ENCODE measurements around the gene EFNA5. TPM values are rescaled to one million over a fixed set of nuclear protein-coding genes. Genes with fewer than 3 reads are reported as not detected.

The EFNA5 gene
- total RNA-seq, 1 donor from 2014 or later = 38.9 TPM

DNA sequence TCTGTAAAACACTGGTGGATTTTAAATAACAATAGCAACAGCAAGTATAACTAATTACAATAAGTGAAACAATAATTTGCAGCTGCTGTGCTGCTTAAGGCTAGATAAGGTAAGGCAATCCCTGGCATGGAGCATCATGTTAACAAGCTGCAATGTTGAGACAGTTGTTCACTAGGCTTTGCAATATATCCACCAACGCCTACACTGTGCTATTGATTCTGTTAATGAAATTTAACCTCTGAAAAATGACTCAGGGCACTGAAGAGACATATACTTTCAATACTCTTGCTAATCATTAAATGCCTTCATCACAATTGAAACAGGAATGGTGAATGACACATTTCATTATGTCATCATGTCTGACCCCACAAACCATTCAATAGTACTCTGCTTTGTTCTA lies 255.0 kb downstream of the EFNA5 start:
- no peaks in the 10 kb centered on the region for H3K27me3 Mint-ChIP-seq (ENCODE audit: low read depth)
- H3K9me3 Mint-ChIP-seq (ENCODE audit: low read depth) = peaks cover 2% of the 10 kb centered on the region
- H3K27ac Mint-ChIP-seq (ENCODE audit: unreplicated experiment) = no peak overlapping the region
- TF ChIP-seq, protein P1, sequence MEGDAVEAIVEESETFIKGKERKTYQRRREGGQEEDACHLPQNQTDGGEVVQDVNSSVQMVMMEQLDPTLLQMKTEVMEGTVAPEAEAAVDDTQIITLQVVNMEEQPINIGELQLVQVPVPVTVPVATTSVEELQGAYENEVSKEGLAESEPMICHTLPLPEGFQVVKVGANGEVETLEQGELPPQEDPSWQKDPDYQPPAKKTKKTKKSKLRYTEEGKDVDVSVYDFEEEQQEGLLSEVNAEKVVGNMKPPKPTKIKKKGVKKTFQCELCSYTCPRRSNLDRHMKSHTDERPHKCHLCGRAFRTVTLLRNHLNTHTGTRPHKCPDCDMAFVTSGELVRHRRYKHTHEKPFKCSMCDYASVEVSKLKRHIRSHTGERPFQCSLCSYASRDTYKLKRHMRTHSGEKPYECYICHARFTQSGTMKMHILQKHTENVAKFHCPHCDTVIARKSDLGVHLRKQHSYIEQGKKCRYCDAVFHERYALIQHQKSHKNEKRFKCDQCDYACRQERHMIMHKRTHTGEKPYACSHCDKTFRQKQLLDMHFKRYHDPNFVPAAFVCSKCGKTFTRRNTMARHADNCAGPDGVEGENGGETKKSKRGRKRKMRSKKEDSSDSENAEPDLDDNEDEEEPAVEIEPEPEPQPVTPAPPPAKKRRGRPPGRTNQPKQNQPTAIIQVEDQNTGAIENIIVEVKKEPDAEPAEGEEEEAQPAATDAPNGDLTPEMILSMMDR (IDR thresholded peaks at IDR 0.05) = no peak
- H3K4me1 Mint-ChIP-seq (ENCODE audit: low read depth) = peaks cover 19% of the 10 kb centered on the region
- H3K4me3 Mint-ChIP-seq (ENCODE audit: unreplicated experiment) = no peak overlapping the region
- H3K36me3 Mint-ChIP-seq (ENCODE audit: low read depth) = peaks cover 3% of the 10 kb centered on the region
- DNase-seq (ENCODE audit: low spot score) = no peak

DNA sequence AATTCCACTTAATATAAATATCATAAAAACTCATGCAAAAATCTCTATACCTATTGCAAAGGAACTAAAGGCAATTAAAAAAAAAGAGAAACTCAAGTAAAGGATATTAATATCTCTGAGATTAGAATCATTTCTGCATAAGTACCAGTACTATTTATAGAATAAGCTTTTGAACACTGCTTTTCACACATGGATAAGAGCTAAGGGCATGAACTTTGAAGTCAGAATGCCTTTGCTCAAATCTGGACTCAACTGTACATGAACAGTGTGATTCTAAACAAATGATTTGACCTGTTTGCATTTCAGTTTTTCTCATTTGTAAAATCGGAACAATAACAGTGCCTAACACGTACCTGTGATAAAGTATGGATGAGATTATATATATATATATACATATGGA lies 255.9 kb downstream of the EFNA5 start:
- Mint-ChIP-seq H3K4me3 (ENCODE audit: unreplicated experiment) (no peak overlapping the region), H3K27me3 (ENCODE audit: low read depth) (no peaks in the 10 kb centered on the region), H3K27ac (ENCODE audit: unreplicated experiment) (no peak overlapping the region), H3K4me1 (ENCODE audit: low read depth) (peaks cover 19% of the 10 kb centered on the region), H3K9me3 (ENCODE audit: low read depth) (peaks cover 2% of the 10 kb centered on the region), H3K36me3 (ENCODE audit: low read depth) (peaks cover 3% of the 10 kb centered on the region)
- TF ChIP-seq, protein P1 (IDR thresholded peaks at IDR 0.05) = no peak
- DNase-seq (ENCODE audit: low spot score) = no peak

DNA sequence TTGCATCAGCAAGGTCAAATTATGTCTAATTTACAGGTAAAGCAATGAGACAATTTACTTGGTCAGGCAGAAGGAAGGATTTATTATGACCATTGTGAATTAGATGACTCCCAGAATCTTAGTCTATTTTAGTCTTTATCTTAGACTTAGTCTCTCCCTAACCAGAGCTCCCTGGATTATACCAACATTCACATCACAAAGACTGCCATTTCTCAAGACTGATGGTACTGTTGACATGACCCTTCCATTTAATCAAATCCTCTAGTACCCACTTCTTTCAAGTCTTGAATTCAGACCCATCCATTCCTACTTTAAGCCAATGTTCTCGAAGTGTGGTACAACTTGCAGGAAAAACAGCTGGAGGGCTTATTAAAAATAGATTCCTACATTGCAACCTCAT lies 257.0 kb downstream of the EFNA5 start:
- no peak for DNase-seq (ENCODE audit: low spot score)
- H3K27me3 Mint-ChIP-seq (ENCODE audit: low read depth) = no peaks in the 10 kb centered on the region
- peaks cover 3% of the 10 kb centered on the region for H3K36me3 Mint-ChIP-seq (ENCODE audit: low read depth)
- TF ChIP-seq, protein P1 (IDR thresholded peaks at IDR 0.05) = no peak
- no peak overlapping the region for H3K4me3 Mint-ChIP-seq (ENCODE audit: unreplicated experiment)
- no peak overlapping the region for H3K27ac Mint-ChIP-seq (ENCODE audit: unreplicated experiment)
- peaks cover 20% of the 10 kb centered on the region for H3K4me1 Mint-ChIP-seq (ENCODE audit: low read depth)
- peaks cover 2% of the 10 kb centered on the region for H3K9me3 Mint-ChIP-seq (ENCODE audit: low read depth)

DNA sequence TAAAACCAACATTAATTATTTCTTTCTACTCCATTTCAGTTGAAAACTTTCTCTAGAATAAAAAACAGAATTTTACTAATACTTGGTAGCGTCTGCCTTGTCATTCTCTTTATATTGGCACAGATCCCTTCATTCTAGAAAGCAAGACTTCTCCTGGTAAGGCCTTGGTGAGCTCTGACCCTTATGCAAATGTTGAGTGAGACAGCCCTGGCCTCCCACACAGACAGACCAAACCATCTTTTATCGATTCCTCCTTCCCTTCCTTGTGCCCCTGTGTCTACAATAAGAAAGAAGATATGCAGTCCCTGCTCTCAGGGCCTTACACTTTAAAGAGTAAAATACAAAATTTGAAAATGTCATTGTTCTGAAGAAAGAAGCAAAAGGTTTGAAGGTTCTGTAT lies 262.2 kb downstream of the EFNA5 start:
- Mint-ChIP-seq H3K27me3 (ENCODE audit: low read depth) (no peaks in the 10 kb centered on the region), H3K4me3 (ENCODE audit: unreplicated experiment) (no peak overlapping the region), H3K4me1 (ENCODE audit: low read depth) (peaks cover 10% of the 10 kb centered on the region), H3K9me3 (ENCODE audit: low read depth) (peaks cover 2% of the 10 kb centered on the region), H3K27ac (ENCODE audit: unreplicated experiment) (no peak overlapping the region), H3K36me3 (ENCODE audit: low read depth) (peaks cover 2% of the 10 kb centered on the region)
- DNase-seq (ENCODE audit: low spot score) = no peak
- TF ChIP-seq, protein P1 (IDR thresholded peaks at IDR 0.05) = no peak

DNA sequence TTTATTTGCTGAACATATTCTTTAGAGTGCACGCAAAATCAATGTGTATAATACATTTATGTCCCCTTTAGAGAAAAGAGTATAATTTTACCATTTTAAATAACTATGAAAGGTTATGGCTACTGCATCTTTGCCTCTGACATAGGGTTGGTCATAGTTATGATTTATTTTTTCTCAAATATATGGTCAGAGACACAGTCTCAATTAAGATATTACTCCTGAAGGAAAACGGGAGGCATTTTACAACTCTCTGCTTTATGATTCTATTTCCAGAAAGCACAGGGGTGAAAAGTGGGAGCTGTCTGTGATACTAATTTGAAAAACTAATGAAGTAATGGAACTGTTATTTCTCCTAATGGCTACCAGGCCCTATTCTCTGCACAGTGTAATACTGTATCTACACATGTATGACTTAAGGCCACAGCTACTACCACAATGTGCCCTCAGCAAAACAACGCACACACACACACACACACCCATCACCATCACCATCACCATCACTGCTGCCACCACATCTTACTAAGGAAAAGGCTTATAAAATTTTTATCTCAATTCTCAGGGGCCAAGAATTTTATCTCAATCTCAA lies 262.9 kb downstream of the EFNA5 start:
- Mint-ChIP-seq H3K36me3 (ENCODE audit: low read depth) (peaks cover 2% of the 10 kb centered on the region), H3K27ac (ENCODE audit: unreplicated experiment) (no peak overlapping the region), H3K4me3 (ENCODE audit: unreplicated experiment) (no peak overlapping the region), H3K4me1 (ENCODE audit: low read depth) (peaks cover 18% of the 10 kb centered on the region), H3K27me3 (ENCODE audit: low read depth) (no peaks in the 10 kb centered on the region), H3K9me3 (ENCODE audit: low read depth) (peaks cover 2% of the 10 kb centered on the region)
- TF ChIP-seq, protein P1 (IDR thresholded peaks at IDR 0.05) = no peak
- no peak for DNase-seq (ENCODE audit: low spot score)
